K562 treated with DMSO at 1 percent for 4 hours (cell line): ENCODE results near the gene HMCN2. TPM values are rescaled to one million over a fixed set of nuclear protein-coding genes. Genes with fewer than 3 reads are reported as not detected.

Experiments
- total RNA-seq: library from RNA; unstranded; fragments of 300-600 nt; gene quantifications from 2 replicates; pipeline ENCODE4 v1.2.3, GENCODE V29; 2022; ENCODE audit not compliant: insufficient read depth

Gene HMCN2, protein sequence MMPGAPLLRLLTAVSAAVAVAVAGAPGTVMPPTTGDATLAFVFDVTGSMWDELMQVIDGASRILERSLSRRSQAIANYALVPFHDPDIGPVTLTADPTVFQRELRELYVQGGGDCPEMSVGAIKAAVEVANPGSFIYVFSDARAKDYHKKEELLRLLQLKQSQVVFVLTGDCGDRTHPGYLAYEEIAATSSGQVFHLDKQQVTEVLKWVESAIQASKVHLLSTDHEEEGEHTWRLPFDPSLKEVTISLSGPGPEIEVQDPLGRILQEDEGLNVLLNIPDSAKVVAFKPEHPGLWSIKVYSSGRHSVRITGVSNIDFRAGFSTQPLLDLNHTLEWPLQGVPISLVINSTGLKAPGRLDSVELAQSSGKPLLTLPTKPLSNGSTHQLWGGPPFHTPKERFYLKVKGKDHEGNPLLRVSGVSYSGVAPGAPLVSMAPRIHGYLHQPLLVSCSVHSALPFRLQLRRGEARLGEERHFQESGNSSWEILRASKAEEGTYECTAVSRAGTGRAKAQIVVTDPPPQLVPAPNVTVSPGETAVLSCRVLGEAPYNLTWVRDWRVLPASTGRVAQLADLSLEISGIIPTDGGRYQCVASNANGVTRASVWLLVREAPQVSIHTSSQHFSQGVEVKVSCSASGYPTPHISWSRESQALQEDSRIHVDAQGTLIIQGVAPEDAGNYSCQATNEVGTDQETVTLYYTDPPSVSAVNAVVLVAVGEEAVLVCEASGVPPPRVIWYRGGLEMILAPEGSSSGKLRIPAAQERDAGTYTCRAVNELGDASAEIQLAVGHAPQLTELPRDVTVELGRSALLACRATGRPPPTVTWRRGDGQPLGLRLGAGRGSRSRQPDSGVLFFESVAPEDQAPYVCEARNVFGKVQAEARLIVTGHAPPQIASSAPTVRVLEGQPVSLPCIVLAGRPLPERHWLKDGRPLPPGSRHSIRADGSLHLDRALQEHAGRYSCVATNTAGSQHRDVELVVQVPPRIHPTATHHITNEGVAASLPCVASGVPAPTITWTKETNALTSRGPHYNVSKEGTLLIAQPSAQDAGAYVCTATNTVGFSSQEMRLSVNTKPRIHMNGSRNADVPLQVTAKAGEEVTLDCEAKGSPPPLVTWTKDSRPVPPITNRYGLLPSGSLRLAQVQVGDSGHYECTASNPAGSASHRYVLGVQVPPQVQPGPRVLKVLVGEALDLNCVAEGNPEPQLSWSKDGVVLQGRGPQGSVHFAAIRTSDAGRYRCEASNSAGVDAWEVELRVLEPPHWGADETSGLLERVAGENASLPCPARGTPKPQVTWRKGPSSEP (N-terminal part only)
- total RNA-seq = not detected in 2 replicates

DNA sequence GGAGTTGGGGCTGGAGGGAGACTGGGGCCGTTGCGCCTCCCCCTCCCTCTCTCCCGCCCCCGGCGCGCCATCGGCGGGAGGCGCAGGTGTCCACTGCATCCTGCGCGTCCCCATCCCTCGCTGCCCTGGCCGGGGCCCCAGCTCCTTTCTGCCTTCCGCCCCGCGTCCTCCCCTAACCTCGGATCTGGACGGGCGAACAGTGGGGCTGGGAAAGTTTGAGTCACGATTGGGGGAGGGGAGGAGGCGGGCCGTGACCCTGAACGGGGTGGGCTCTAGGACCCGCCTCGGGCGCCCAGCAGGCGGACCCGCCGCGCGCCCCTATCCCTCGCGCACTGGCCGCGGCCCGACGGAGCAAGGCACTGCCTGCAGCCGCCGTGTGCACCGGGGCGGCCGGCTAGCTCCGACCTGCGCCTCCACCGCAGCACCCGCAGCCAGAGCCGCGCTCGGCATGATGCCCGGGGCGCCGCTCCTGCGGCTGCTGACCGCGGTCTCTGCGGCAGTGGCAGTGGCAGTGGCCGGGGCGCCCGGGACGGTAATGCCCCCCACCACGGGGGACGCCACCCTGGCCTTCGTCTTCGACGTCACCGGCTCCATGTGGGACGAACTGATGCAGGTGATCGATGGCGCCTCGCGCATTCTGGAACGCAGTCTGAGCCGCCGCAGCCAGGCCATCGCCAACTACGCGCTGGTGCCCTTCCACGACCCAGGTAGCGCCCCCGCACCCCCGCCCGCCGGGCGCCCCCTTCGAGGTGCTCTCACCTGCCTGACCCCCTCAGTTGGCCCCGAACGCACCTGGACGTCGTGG, at the start of gene HMCN2:
Gene HMCN2 (plus strand): TSS at position 330 of the 805 bp plus-strand sequence. CDS start 119 bp downstream, at position 449.

DNA sequence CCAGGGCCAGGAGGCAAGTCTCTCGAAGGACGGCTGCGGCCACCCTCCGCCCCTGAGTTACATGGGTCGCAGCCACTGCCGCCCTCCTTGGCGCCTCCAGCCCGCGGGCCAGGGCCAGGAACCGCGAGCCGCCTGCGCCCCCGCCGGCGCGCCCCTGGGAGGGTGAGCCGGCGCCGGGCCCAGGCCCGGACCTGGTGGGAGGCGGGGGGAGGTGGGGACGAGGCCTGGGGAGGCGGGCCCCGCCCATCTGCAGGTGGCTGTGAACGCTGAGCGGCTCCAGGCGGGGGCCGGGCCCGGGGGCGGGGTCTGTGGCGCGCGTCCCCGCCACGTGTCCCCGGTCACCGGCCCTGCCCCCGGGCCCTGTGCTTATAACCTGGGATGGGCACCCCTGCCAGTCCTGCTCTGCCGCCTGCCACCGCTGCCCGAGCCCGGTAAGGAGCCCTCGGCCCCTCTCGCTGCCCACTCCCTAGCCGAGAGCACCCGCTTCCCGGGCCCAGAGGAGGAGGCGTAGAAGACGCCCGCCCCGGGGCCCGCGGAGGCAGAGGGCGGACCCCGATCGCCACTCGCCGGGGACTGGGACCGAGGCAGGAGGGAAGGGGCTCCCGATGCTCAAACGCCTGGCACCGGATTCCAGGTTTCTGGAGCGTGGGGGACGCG, 179.1 kb downstream of the HMCN2 start, which contains the start of gene ASS1:
Gene ASS1 (plus strand): TSS at position 397 of the 657 bp plus-strand sequence. CDS start 7,268 bp downstream, outside the sequence.

Other genes with a start within 250 kb of the HMCN2 start
- 11.8 and 12.9 TPM in 2 replicates for gene FNBP1, start 222.6 kb upstream of the HMCN2 start, total RNA-seq
- gene GPR107, start 211.9 kb upstream of the HMCN2 start, total RNA-seq = 22.8 and 26.2 TPM in 2 replicates
- 4.3 and 4.8 TPM in 2 replicates for gene NCS1, start 93.4 kb upstream of the HMCN2 start, total RNA-seq
- gene ASS1, start 179.2 kb downstream of the HMCN2 start, total RNA-seq = 91.1 and 132 TPM in 2 replicates